Gastroesophageal sphincter (tissue), 4 donors: ENCODE measurements around the gene RPAP2. TPM values are rescaled to one million over a fixed set of nuclear protein-coding genes. Genes with fewer than 3 reads are reported as not detected.

Experiments
- ATAC-seq: fragments of 150-250 bp; one replicate; pipeline ENCODE4 v1.9.1; 2016; ENCODE audit warnings: mild to moderate bottlenecking, moderate library complexity
- H3K27ac ChIP-seq, 4 donors: fragments of 200-600 bp; sonication (generic) in 3 of 4; 1 replicate in 3 of 4; 2 replicates in 1 of 4; pipeline ENCODE4 v1.5.1; 2016 to 2019
- H3K27me3 ChIP-seq: fragments of 200-600 bp; sonication (generic); one replicate; pipeline ENCODE4 v1.5.1; 2019
- H3K36me3 ChIP-seq, 2 donors: fragments of 200-600 bp; sonication (generic); one replicate each; pipeline ENCODE4 v1.5.1; 2019; ENCODE audit warnings: control low read depth in 1 of 2
- H3K4me1 ChIP-seq, 3 donors: fragments of 200-600 bp; sonication (generic); 1 replicate in 2 of 3; 2 replicates in 1 of 3; pipeline ENCODE4 v1.5.1; 2016 to 2019; ENCODE audit warnings: control low read depth in 2 of 3
- H3K4me3 ChIP-seq, 2 donors: fragments of 200-600 bp; sonication (generic); one replicate each; pipeline ENCODE4 v1.5.1; 2019; ENCODE audit warnings: mild to moderate bottlenecking in 1 of 2, moderate library complexity in 1 of 2
- H3K9me3 ChIP-seq, 3 donors: fragments of 200-600 bp; sonication (generic); one replicate each; pipeline ENCODE4 v1.5.1; 2017 to 2019; ENCODE audit warnings: control low read depth in 2 of 3
- EP300 ChIP-seq: sonication (generic); formaldehyde crosslinking; IDR thresholded peaks from one replicate; pipeline ENCODE4 v1.6.1; 2017; ENCODE audit warnings: antibody characterized with exemption, mild to moderate bottlenecking
- POLR2A ChIP-seq, 2 donors: fragments of 450-650 bp; IDR thresholded peaks; one replicate each; pipeline ENCODE4 v1.6.1; 2017; ENCODE audit warnings: antibody characterized with exemption in 2 of 2, mild to moderate bottlenecking in 2 of 2, moderate library complexity in 1 of 2
- POLR2AphosphoS5 ChIP-seq: sonication (generic); formaldehyde crosslinking; IDR thresholded peaks from one replicate; pipeline ENCODE4 v1.6.1; 2017; ENCODE audit warnings: antibody characterized with exemption
- WGBS, 2 donors: methylation state at CpG; one replicate each; pipeline ENCODE4 v1.1.5; 2018; ENCODE audit warnings: low coverage in 1 of 2; 5-methylcytosine and 5-hydroxymethylcytosine counted together
- total RNA-seq, 4 donors: library from RNA; depleted of rRNA; stranded (reverse); fragments of >200 nt; gene quantifications; one replicate each; pipeline ENCODE4 v1.1.0, GENCODE V29; 2016
- TF ChIP-seq, protein P1 (sequence below), 4 experiments: fragments of 200-600 bp in 2 of 4; fragments of 450-650 bp in 2 of 4; sonication (generic) in 1 of 4; IDR thresholded peaks; one replicate each; pipeline ENCODE4 v1.5.1; 2017 to 2019; ENCODE audit warnings: antibody characterized with exemption in 4 of 4, mild to moderate bottlenecking in 2 of 4, moderate library complexity in 2 of 4

Gene RPAP2
- total RNA-seq, 4 donors from 2014 or later = 16.8 to 31.8 (median 18.8) TPM

GRCh38 chr1:92365378-92366039 is 66.7 kb downstream of the RPAP2 start:
- H3K9me3 ChIP-seq = no peaks in the 10 kb centered on the region
- H3K36me3 ChIP-seq = peaks cover 0 to 75% of the 10 kb centered on the region in 2 donors
- 79 to 85% methylated on average over 4 of the region's 4 CpGs for WGBS, 2 donors
- no peaks in the 10 kb centered on the region for H3K27me3 ChIP-seq
- ATAC-seq = no peak
- H3K4me3 ChIP-seq = no peak overlapping the region
- no peak for TF ChIP-seq EP300
- TF ChIP-seq POLR2A (IDR thresholded peaks at IDR 0.05) = no peak
- TF ChIP-seq, protein P1, sequence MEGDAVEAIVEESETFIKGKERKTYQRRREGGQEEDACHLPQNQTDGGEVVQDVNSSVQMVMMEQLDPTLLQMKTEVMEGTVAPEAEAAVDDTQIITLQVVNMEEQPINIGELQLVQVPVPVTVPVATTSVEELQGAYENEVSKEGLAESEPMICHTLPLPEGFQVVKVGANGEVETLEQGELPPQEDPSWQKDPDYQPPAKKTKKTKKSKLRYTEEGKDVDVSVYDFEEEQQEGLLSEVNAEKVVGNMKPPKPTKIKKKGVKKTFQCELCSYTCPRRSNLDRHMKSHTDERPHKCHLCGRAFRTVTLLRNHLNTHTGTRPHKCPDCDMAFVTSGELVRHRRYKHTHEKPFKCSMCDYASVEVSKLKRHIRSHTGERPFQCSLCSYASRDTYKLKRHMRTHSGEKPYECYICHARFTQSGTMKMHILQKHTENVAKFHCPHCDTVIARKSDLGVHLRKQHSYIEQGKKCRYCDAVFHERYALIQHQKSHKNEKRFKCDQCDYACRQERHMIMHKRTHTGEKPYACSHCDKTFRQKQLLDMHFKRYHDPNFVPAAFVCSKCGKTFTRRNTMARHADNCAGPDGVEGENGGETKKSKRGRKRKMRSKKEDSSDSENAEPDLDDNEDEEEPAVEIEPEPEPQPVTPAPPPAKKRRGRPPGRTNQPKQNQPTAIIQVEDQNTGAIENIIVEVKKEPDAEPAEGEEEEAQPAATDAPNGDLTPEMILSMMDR (IDR thresholded peaks at IDR 0.05) = no peak
- no peak for TF ChIP-seq POLR2AphosphoS5
- H3K4me1 ChIP-seq = no peaks in the 10 kb centered on the region
- H3K27ac ChIP-seq = no peak overlapping the region

- 85% methylated on average over 2 of the region's 2 CpGs; no CpG with 5 or more reads in 1 of the 2 donors for WGBS, 2 donors
- TF ChIP-seq POLR2AphosphoS5 (no peak), EP300 (no peak), POLR2A (IDR thresholded peaks at IDR 0.05) (no peak)
- TF ChIP-seq, protein P1 (IDR thresholded peaks at IDR 0.05) = no peak
- Histone ChIP-seq H3K4me1 (no peaks in the 10 kb centered on the region), H3K9me3 (no peaks in the 10 kb centered on the region), H3K4me3 (no peak overlapping the region), H3K27ac (no peak overlapping the region), H3K27me3 (no peaks in the 10 kb centered on the region), H3K36me3 (peaks cover 0 to 80% of the 10 kb centered on the region in 2 donors)
- no peak for ATAC-seq
These were observed 67.2 kb downstream of the RPAP2 start for GRCh38 chr1:92366040-92366395.

- no peaks in the 10 kb centered on the region for H3K4me1 ChIP-seq
- H3K4me3 ChIP-seq = no peak overlapping the region
- H3K27me3 ChIP-seq = no peaks in the 10 kb centered on the region
- H3K27ac ChIP-seq = no peak overlapping the region
- H3K9me3 ChIP-seq = no peaks in the 10 kb centered on the region
- peaks cover 0 to 80% of the 10 kb centered on the region in 2 donors for H3K36me3 ChIP-seq
- ATAC-seq = no peak
- TF ChIP-seq POLR2AphosphoS5 (no peak), POLR2A (IDR thresholded peaks at IDR 0.05) (no peak), EP300 (no peak)
- TF ChIP-seq, protein P1 (IDR thresholded peaks at IDR 0.05) = no peak
- 40 to 71% methylated on average over 3 of the region's 3 CpGs for WGBS, 2 donors
These were observed 68.6 kb downstream of the RPAP2 start for GRCh38 chr1:92367496-92367895.

- Histone ChIP-seq H3K4me1 (no peaks in the 10 kb centered on the region), H3K4me3 (no peak overlapping the region), H3K27ac (no peak overlapping the region), H3K27me3 (no peaks in the 10 kb centered on the region), H3K9me3 (no peaks in the 10 kb centered on the region), H3K36me3 (peaks cover 0 to 53% of the 10 kb centered on the region in 2 donors)
- WGBS, 2 donors = 83 to 90% methylated on average over 2 of the region's 2 CpGs
- ATAC-seq = no peak
- TF ChIP-seq, protein P1 (IDR thresholded peaks at IDR 0.05) = no peak
- TF ChIP-seq EP300 (no peak), POLR2AphosphoS5 (no peak), POLR2A (IDR thresholded peaks at IDR 0.05) (no peak)
These were observed 73.3 kb downstream of the RPAP2 start for GRCh38 chr1:92372164-92372563.

DNA sequence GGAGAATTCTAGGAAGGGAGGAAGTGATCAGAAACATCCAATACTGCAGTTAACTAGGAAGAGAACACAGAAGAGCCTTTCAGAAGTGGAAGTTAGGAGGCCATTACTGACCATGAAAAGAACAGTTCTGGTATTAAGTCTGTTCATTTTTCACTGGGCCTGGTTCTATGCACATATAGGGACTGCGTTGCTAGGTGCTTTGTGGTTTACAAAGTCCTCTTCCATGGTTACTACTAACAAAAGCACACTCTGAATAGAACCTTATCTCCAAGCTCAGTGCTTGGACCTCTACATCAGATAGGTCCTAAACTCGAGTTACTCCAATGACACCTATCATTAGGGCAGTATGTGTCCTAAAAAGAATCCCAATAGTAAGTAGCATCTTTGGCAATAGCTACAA is 75.4 kb downstream of the RPAP2 start:
- Histone ChIP-seq H3K4me3 (no peak overlapping the region), H3K36me3 (peaks cover 0 to 35% of the 10 kb centered on the region in 2 donors), H3K27me3 (no peaks in the 10 kb centered on the region), H3K4me1 (no peaks in the 10 kb centered on the region), H3K27ac (no peak overlapping the region), H3K9me3 (no peaks in the 10 kb centered on the region)
- TF ChIP-seq POLR2AphosphoS5 = no peak
- TF ChIP-seq, protein P1 (IDR thresholded peaks at IDR 0.05) = no peak
- no peak for TF ChIP-seq EP300
- TF ChIP-seq POLR2A (IDR thresholded peaks at IDR 0.05) = no peak
- no peak for ATAC-seq
- WGBS, 2 donors = 68 to 86% methylated on average over 2 of the region's 2 CpGs
